ENCODE measurements around the gene FKBP2.

DNA sequence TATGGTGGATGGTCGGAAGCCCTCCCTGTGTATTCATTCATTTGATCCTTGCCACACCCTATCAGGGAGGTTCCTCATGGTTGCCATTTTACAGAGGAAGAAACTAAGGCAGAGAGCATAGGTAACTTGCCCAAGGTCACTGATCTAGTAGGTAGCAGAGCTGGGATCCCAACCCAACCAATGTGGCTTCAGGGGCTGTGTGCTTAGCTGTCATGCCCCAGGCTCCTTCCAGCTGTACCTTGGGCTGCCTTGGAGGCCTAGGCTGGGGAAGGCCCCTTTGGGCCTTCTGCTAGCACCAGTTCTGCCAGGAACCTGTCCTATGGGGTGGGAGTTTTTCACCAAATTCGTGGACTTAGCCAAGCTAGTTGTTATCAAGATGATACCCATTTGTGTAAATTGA lies 34.9 kb downstream of the FKBP2 start:
- TF ChIP-seq EZH2phosphoT487 (IDR thresholded peaks at IDR 0.05; ENCODE audit: borderline replicate concordance) (no peak), CTCF (conservative IDR thresholded peaks at IDR 0.05; ENCODE audit: low read length) (no peak)
